KMS-11 (cell line): Measurements from ENCODE around the gene FBLN1.

Experiments
- H2AFZ ChIP-seq: fragments of 200-600 bp; sonication (generic); 2 replicates; pipeline ENCODE4 v1.6.1; 2016; ENCODE audit warnings: antibody characterized with exemption, mixed run types, low read depth
- H3K27ac ChIP-seq: fragments of 200-600 bp; sonication (generic); 2 replicates; pipeline ENCODE4 v1.6.1; 2016; ENCODE audit warnings: mild to moderate bottlenecking, mixed run types
- H3K27me3 ChIP-seq: fragments of 200-600 bp; sonication (generic); 2 replicates; pipeline ENCODE4 v1.6.1; 2017; ENCODE audit warnings: mild to moderate bottlenecking, low read depth, mixed run types, moderate library complexity; ENCODE audit not compliant: insufficient read depth
- H3K36me3 ChIP-seq: fragments of 200-600 bp; sonication (generic); 2 replicates; pipeline ENCODE4 v1.6.1; 2017; ENCODE audit warnings: mild to moderate bottlenecking, mixed run types; ENCODE audit not compliant: insufficient read depth
- H3K4me1 ChIP-seq: fragments of 200-600 bp; sonication (generic); 2 replicates; pipeline ENCODE4 v1.6.1; 2016; ENCODE audit warnings: mild to moderate bottlenecking, low read depth, mixed run types; ENCODE audit not compliant: poor library complexity, severe bottlenecking
- H3K4me2 ChIP-seq: fragments of 200-600 bp; sonication (generic); 2 replicates; pipeline ENCODE4 v1.7.0; 2016; ENCODE audit warnings: mild to moderate bottlenecking, mixed run types
- H3K4me3 ChIP-seq: fragments of 200-600 bp; sonication (generic); IDR thresholded peaks from 2 replicates; pipeline ENCODE4 v1.6.1; 2017; ENCODE audit warnings: low read depth, low read length, mixed read lengths; ENCODE audit not compliant: insufficient read depth
- H3K79me2 ChIP-seq: fragments of 200-600 bp; sonication (generic); 2 replicates; pipeline ENCODE4 v1.6.1; 2016; ENCODE audit warnings: low read depth, mixed run types; ENCODE audit not compliant: insufficient read depth
- H3K9ac ChIP-seq: fragments of 200-600 bp; sonication (generic); 2 replicates; pipeline ENCODE4 v1.6.1; 2016; ENCODE audit warnings: mild to moderate bottlenecking, mixed run types
- H4K20me1 ChIP-seq: fragments of 200-600 bp; sonication (generic); 2 replicates; pipeline ENCODE4 v1.6.1; 2016; ENCODE audit warnings: mild to moderate bottlenecking, mixed run types; ENCODE audit not compliant: insufficient read depth
- CTCF ChIP-seq: fragments of 200-600 bp; sonication (generic); conservative IDR thresholded peaks from 2 replicates; pipeline ENCODE4 v1.6.1; 2017; ENCODE audit warnings: low read depth, mild to moderate bottlenecking, antibody characterized with exemption, low read length, moderate library complexity, mixed read lengths

The FBLN1 gene

GRCh38 chr22:45584621-45585436 lies 82.1 kb downstream of the FBLN1 start:
- TF ChIP-seq CTCF: no peak
- no peak overlapping the region for H2AFZ ChIP-seq
- H3K27me3 ChIP-seq: peaks cover 84% of the 10 kb centered on the region
- H3K4me2 ChIP-seq: no peak overlapping the region
- no peak overlapping the region for H3K27ac ChIP-seq
- H4K20me1 ChIP-seq: no peaks in the 10 kb centered on the region
- no peaks in the 10 kb centered on the region for H3K79me2 ChIP-seq
- no peak overlapping the region for H3K9ac ChIP-seq
- H3K36me3 ChIP-seq: no peaks in the 10 kb centered on the region
- no peak overlapping the region for H3K4me3 ChIP-seq
- H3K4me1 ChIP-seq: no peaks in the 10 kb centered on the region

- H2AFZ ChIP-seq: no peak overlapping the region
- peaks cover 85% of the 10 kb centered on the region for H3K27me3 ChIP-seq
- H3K4me3 ChIP-seq: no peak overlapping the region
- H3K36me3 ChIP-seq: no peaks in the 10 kb centered on the region
- no peaks in the 10 kb centered on the region for H4K20me1 ChIP-seq
- H3K79me2 ChIP-seq: no peaks in the 10 kb centered on the region
- TF ChIP-seq CTCF: no peak
- no peak overlapping the region for H3K4me2 ChIP-seq
- no peak overlapping the region for H3K9ac ChIP-seq
- H3K27ac ChIP-seq: no peak overlapping the region
- H3K4me1 ChIP-seq: no peaks in the 10 kb centered on the region
These were observed 82.7 kb downstream of the FBLN1 start for GRCh38 chr22:45585437-45585755.

GRCh38 chr22:45585946-45586540 lies 83.4 kb downstream of the FBLN1 start:
- Histone ChIP-seq H3K36me3 (no peaks in the 10 kb centered on the region), H3K79me2 (no peaks in the 10 kb centered on the region), H3K27ac (no peak overlapping the region), H3K27me3 (peaks cover 85% of the 10 kb centered on the region), H2AFZ (no peak overlapping the region), H3K4me1 (no peaks in the 10 kb centered on the region), H3K9ac (no peak overlapping the region), H4K20me1 (no peaks in the 10 kb centered on the region), H3K4me2 (no peak overlapping the region), H3K4me3 (no peak overlapping the region)
- no peak for TF ChIP-seq CTCF

GRCh38 chr22:45586651-45587405 lies 84.1 kb downstream of the FBLN1 start:
- no peak overlapping the region for H3K4me3 ChIP-seq
- no peak for TF ChIP-seq CTCF
- no peaks in the 10 kb centered on the region for H3K4me1 ChIP-seq
- H4K20me1 ChIP-seq: no peaks in the 10 kb centered on the region
- H3K79me2 ChIP-seq: no peaks in the 10 kb centered on the region
- H3K4me2 ChIP-seq: no peak overlapping the region
- no peak overlapping the region for H3K27ac ChIP-seq
- no peaks in the 10 kb centered on the region for H3K36me3 ChIP-seq
- H2AFZ ChIP-seq: no peak overlapping the region
- no peak overlapping the region for H3K9ac ChIP-seq
- H3K27me3 ChIP-seq: peaks cover 83% of the 10 kb centered on the region
